ENCODE results near the gene LMCD1.

Gene LMCD1

DNA sequence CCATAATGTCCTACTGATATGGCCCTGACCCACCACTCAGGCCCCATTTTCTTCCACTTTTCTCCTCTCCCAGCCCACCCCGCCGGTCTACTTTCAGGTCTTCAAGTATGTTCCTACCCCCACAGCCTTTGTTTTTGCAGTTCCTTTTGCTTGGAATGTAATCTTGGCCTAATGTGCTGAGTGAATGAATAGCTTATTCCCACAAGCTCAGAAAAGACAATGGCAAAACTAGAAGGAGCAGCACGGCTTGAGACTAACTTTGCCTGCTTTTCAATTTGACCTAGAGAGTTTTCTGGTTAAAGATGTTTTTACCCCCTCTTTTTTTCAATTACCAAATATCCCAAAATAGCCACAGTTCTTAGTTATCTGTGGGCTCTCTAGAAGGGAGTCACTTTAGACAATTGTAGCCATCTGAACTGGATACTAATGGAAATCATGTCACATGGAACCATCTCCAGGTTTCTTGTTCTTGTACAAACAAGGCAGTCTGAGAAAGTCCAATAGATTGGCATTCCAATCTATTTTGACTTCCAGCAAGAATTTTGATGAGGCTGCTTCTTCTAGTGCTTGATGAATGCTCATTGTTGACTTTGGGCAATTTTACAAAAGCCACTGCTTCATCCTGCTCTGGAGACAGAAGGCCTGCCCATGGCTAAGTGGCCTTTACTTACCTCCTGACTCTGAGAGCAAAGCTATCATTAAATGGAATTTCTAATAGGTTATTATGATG, 16.3 kb upstream of the LMCD1 start:
- H3K4me3 ChIP-seq (ENCODE audit: low read depth in 1 of 2, low read length in 2 of 2), result no peak overlapping the region
- no peak for DNase-seq
- H3K9ac ChIP-seq (ENCODE audit: low read depth, low read length), result no peak overlapping the region
- no peak overlapping the region for H2AFZ ChIP-seq (ENCODE audit: low read depth, low read length)
- no peak for TF ChIP-seq EZH2 (IDR thresholded peaks at IDR 0.05; ENCODE audit: borderline replicate concordance, low read depth, low read length, severe bottlenecking)
- no peak for TF ChIP-seq CTCF (IDR thresholded peaks at IDR 0.05; ENCODE audit: borderline replicate concordance, extremely low read depth, low read length, poor library complexity, severe bottlenecking)
- H4K20me1 ChIP-seq (ENCODE audit: insufficient read depth, low read length), result no peaks in the 10 kb centered on the region
- H3K9me3 ChIP-seq (ENCODE audit: insufficient read depth, low read length, severe bottlenecking), result no peaks in the 10 kb centered on the region
- H3K36me3 ChIP-seq (ENCODE audit: insufficient read depth, low read length), result no peaks in the 10 kb centered on the region
- H3K4me2 ChIP-seq (ENCODE audit: insufficient read depth, low read length), result no peak overlapping the region
- H3K4me1 ChIP-seq (ENCODE audit: insufficient read depth, low read length), result no peaks in the 10 kb centered on the region
- no peak overlapping the region for H3K27ac ChIP-seq (ENCODE audit: low read length)
- no peak for ATAC-seq (ENCODE audit: insufficient read depth, low read depth)
- H3K27me3 ChIP-seq (ENCODE audit: insufficient read depth, low read length, poor library complexity), result no peaks in the 10 kb centered on the region
- H3K79me2 ChIP-seq (ENCODE audit: insufficient read depth, low read length), result no peaks in the 10 kb centered on the region

- TF ChIP-seq EZH2 (IDR thresholded peaks at IDR 0.05; ENCODE audit: borderline replicate concordance, low read depth, low read length, severe bottlenecking) (no peak), CTCF (IDR thresholded peaks at IDR 0.05; ENCODE audit: borderline replicate concordance, extremely low read depth, low read length, poor library complexity, severe bottlenecking) (no peak)
- Histone ChIP-seq H3K9ac (ENCODE audit: low read depth, low read length) (no peak overlapping the region), H3K79me2 (ENCODE audit: insufficient read depth, low read length) (no peaks in the 10 kb centered on the region), H3K27ac (ENCODE audit: low read length) (no peak overlapping the region), H3K9me3 (ENCODE audit: insufficient read depth, low read length, severe bottlenecking) (no peaks in the 10 kb centered on the region), H3K4me1 (ENCODE audit: insufficient read depth, low read length) (no peaks in the 10 kb centered on the region), H2AFZ (ENCODE audit: low read depth, low read length) (no peak overlapping the region), H3K27me3 (ENCODE audit: insufficient read depth, low read length, poor library complexity) (no peaks in the 10 kb centered on the region), H3K4me3 (ENCODE audit: low read depth in 1 of 2, low read length in 2 of 2) (no peak overlapping the region), H3K36me3 (ENCODE audit: insufficient read depth, low read length) (no peaks in the 10 kb centered on the region), H3K4me2 (ENCODE audit: insufficient read depth, low read length) (no peak overlapping the region), H4K20me1 (ENCODE audit: insufficient read depth, low read length) (no peaks in the 10 kb centered on the region)
- no peak for ATAC-seq (ENCODE audit: insufficient read depth, low read depth)
- DNase-seq, result no peak
These were observed 15.7 kb upstream of the LMCD1 start for GRCh38 chr3:8485943-8486342.

- no peak for TF ChIP-seq CTCF (IDR thresholded peaks at IDR 0.05; ENCODE audit: borderline replicate concordance, extremely low read depth, low read length, poor library complexity, severe bottlenecking)
- TF ChIP-seq EZH2 (IDR thresholded peaks at IDR 0.05; ENCODE audit: borderline replicate concordance, low read depth, low read length, severe bottlenecking), result no peak
- no peaks in the 10 kb centered on the region for H3K36me3 ChIP-seq (ENCODE audit: insufficient read depth, low read length)
- no peak overlapping the region for H3K4me3 ChIP-seq (ENCODE audit: low read depth in 1 of 2, low read length in 2 of 2)
- no peaks in the 10 kb centered on the region for H3K4me1 ChIP-seq (ENCODE audit: insufficient read depth, low read length)
- no peak overlapping the region for H3K9ac ChIP-seq (ENCODE audit: low read depth, low read length)
- H3K79me2 ChIP-seq (ENCODE audit: insufficient read depth, low read length), result no peaks in the 10 kb centered on the region
- no peaks in the 10 kb centered on the region for H3K9me3 ChIP-seq (ENCODE audit: insufficient read depth, low read length, severe bottlenecking)
- H4K20me1 ChIP-seq (ENCODE audit: insufficient read depth, low read length), result no peaks in the 10 kb centered on the region
- ATAC-seq (ENCODE audit: insufficient read depth, low read depth) (no peak), DNase-seq (no peak)
- H3K4me2 ChIP-seq (ENCODE audit: insufficient read depth, low read length), result no peak overlapping the region
- H3K27me3 ChIP-seq (ENCODE audit: insufficient read depth, low read length, poor library complexity), result no peaks in the 10 kb centered on the region
- no peak overlapping the region for H3K27ac ChIP-seq (ENCODE audit: low read length)
- H2AFZ ChIP-seq (ENCODE audit: low read depth, low read length), result no peak overlapping the region
These were observed 15.2 kb upstream of the LMCD1 start for GRCh38 chr3:8486434-8486833.
